Measurements from ENCODE around the gene AHDC1.

The AHDC1 gene

GRCh38 chr1:27527890-27528817 lies 75.8 kb downstream of the AHDC1 start:
- peak; percentile 47 for DNase-seq

- peak; percentile 14 for DNase-seq
These were observed 76.6 kb downstream of the AHDC1 start for GRCh38 chr1:27527223-27527889.

- no peak for DNase-seq
These were observed 77.2 kb downstream of the AHDC1 start for GRCh38 chr1:27526569-27527222.

- peak; percentile 30 for DNase-seq
These were observed 78.4 kb downstream of the AHDC1 start for GRCh38 chr1:27525296-27526272.

GRCh38 chr1:27523337-27524020 lies 80.5 kb downstream of the AHDC1 start:
- no peak for DNase-seq

GRCh38 chr1:27522432-27523336 lies 81.3 kb downstream of the AHDC1 start:
- DNase-seq, result peak; percentile 46

GRCh38 chr1:27521861-27522431 lies 82.0 kb downstream of the AHDC1 start:
- DNase-seq, result no peak

GRCh38 chr1:27521336-27521831 lies 82.6 kb downstream of the AHDC1 start:
- peak; percentile 51 for DNase-seq

GRCh38 chr1:27520651-27521050 lies 83.3 kb downstream of the AHDC1 start:
- DNase-seq, result peak; percentile 28

- peak; percentile 57 for DNase-seq
These were observed 84.3 kb downstream of the AHDC1 start for GRCh38 chr1:27519331-27520258.

- no peak for DNase-seq
These were observed 85.1 kb downstream of the AHDC1 start for GRCh38 chr1:27518808-27519207.

GRCh38 chr1:27517907-27518718 lies 85.8 kb downstream of the AHDC1 start:
- DNase-seq, result no peak

- DNase-seq, result no peak
These were observed 86.6 kb downstream of the AHDC1 start for GRCh38 chr1:27517301-27517700.

GRCh38 chr1:27515626-27516025 lies 88.3 kb downstream of the AHDC1 start:
- DNase-seq, result no peak

GRCh38 chr1:27513958-27514357 lies 90.0 kb downstream of the AHDC1 start:
- DNase-seq, result no peak

GRCh38 chr1:27513528-27513927 lies 90.4 kb downstream of the AHDC1 start:
- no peak for DNase-seq

- DNase-seq, result no peak
These were observed 94.5 kb downstream of the AHDC1 start for GRCh38 chr1:27509127-27510080.

Data from midbrain (tissue), 1 donor.